ENCODE measurements around the gene NLRP14.

The NLRP14 gene

DNA sequence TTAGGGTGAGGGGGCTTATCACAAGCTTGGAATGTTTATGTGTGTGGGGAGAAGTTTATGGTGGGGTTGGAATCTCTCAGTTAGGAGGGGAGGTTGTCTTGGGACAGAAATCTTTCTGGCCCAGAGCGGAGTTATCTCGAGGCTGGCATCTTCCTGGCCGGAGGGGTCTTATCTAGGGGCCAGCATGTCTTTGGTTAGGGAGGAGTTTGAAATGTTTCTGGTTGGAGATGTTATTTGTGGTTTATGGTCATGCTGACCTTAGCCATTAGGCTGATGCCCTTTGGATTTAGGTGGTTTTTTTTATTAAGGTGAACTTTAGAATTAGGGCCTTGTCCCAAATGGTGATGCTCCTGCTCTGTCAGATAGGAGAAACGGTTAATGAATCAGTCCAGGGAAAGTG lies 60.6 kb downstream of the NLRP14 start:
- Histone ChIP-seq H3K79me2 (ENCODE audit: insufficient read depth, low read length) (no peaks in the 10 kb centered on the region), H3K27me3 (ENCODE audit: insufficient read depth, low read length, poor library complexity, severe bottlenecking) (no peaks in the 10 kb centered on the region), H3F3A (ENCODE audit: low read depth) (no peaks in the 10 kb centered on the region), H3K9me3 (ENCODE audit: insufficient read depth, low read depth, low read length) (no peaks in the 10 kb centered on the region), H3K9me2 (replicated peaks; ENCODE audit: low read depth, low read length) (no peaks in the 10 kb centered on the region), H4K20me1 (ENCODE audit: insufficient read depth, low read length, poor library complexity, severe bottlenecking) (no peaks in the 10 kb centered on the region), H2AFZ (ENCODE audit: low read length) (no peak overlapping the region), H3K9ac (ENCODE audit: low read depth, low read length, poor library complexity, severe bottlenecking) (no peak overlapping the region), H3K36me3 (ENCODE audit: insufficient read depth, low read length) (no peaks in the 10 kb centered on the region), H3K4me3 (ENCODE audit: low read length, poor library complexity, severe bottlenecking) (no peak overlapping the region), H3K4me2 (ENCODE audit: low read depth, low read length, poor library complexity, severe bottlenecking) (no peak overlapping the region), H3K4me1 (ENCODE audit: insufficient read depth, low read length, poor library complexity, severe bottlenecking) (no peaks in the 10 kb centered on the region)
- TF ChIP-seq EZH2phosphoT487 (IDR thresholded peaks at IDR 0.05; ENCODE audit: borderline replicate concordance): no peak
- TF ChIP-seq, protein P1, sequence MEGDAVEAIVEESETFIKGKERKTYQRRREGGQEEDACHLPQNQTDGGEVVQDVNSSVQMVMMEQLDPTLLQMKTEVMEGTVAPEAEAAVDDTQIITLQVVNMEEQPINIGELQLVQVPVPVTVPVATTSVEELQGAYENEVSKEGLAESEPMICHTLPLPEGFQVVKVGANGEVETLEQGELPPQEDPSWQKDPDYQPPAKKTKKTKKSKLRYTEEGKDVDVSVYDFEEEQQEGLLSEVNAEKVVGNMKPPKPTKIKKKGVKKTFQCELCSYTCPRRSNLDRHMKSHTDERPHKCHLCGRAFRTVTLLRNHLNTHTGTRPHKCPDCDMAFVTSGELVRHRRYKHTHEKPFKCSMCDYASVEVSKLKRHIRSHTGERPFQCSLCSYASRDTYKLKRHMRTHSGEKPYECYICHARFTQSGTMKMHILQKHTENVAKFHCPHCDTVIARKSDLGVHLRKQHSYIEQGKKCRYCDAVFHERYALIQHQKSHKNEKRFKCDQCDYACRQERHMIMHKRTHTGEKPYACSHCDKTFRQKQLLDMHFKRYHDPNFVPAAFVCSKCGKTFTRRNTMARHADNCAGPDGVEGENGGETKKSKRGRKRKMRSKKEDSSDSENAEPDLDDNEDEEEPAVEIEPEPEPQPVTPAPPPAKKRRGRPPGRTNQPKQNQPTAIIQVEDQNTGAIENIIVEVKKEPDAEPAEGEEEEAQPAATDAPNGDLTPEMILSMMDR (conservative IDR thresholded peaks at IDR 0.05; ENCODE audit: low read length): no peak

DNA sequence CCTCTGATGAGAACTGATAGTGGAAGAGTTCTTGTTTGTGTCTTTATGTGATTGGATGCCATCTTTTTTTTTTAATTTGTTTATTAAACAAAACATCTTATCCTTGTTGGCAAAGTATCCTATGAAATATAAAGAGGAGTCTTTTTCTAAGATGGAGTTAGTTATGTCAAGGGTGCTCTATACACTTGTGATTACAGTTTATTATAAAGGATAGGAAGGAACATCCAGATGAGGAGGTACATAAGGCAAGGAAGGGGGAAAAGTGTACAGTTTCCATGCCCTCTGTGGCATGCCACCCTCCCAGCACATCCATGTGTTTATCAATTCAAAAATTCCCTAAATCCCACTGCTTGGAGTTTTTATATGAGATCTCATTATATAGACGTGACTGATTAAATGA lies 61.2 kb downstream of the NLRP14 start:
- no peaks in the 10 kb centered on the region for H3K27me3 ChIP-seq (ENCODE audit: insufficient read depth, low read length, poor library complexity, severe bottlenecking)
- no peak for TF ChIP-seq EZH2phosphoT487 (IDR thresholded peaks at IDR 0.05; ENCODE audit: borderline replicate concordance)
- TF ChIP-seq, protein P1 (conservative IDR thresholded peaks at IDR 0.05; ENCODE audit: low read length): no peak
- H4K20me1 ChIP-seq (ENCODE audit: insufficient read depth, low read length, poor library complexity, severe bottlenecking): no peaks in the 10 kb centered on the region
- no peaks in the 10 kb centered on the region for H3K4me1 ChIP-seq (ENCODE audit: insufficient read depth, low read length, poor library complexity, severe bottlenecking)
- no peak overlapping the region for H3K4me2 ChIP-seq (ENCODE audit: low read depth, low read length, poor library complexity, severe bottlenecking)
- H2AFZ ChIP-seq (ENCODE audit: low read length): no peak overlapping the region
- H3K4me3 ChIP-seq (ENCODE audit: low read length, poor library complexity, severe bottlenecking): no peak overlapping the region
- H3K36me3 ChIP-seq (ENCODE audit: insufficient read depth, low read length): no peaks in the 10 kb centered on the region
- H3F3A ChIP-seq (ENCODE audit: low read depth): no peaks in the 10 kb centered on the region
- H3K9ac ChIP-seq (ENCODE audit: low read depth, low read length, poor library complexity, severe bottlenecking): no peak overlapping the region
- H3K79me2 ChIP-seq (ENCODE audit: insufficient read depth, low read length): no peaks in the 10 kb centered on the region
- no peaks in the 10 kb centered on the region for H3K9me2 ChIP-seq (replicated peaks; ENCODE audit: low read depth, low read length)
- no peaks in the 10 kb centered on the region for H3K9me3 ChIP-seq (ENCODE audit: insufficient read depth, low read depth, low read length)

DNA sequence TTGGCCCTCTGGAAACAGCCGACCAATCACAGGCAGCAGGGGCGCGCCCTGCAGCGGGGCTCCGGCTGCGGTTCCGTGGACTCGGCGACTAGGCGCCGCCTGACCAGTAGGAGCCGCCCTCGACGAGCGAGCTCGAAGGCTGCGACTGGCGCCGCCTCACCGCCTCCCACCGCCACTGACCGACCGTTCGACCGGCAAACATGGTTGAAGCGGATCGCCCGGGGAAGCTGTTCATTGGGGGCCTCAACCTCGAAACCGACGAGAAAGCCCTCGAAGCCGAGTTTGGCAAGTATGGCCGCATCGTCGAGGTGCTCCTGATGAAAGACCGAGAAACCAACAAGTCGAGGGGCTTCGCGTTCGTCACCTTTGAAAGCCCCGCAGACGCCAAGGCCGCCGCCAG lies 68.6 kb downstream of the NLRP14 start, which contains the start of gene RBMXL2:
Gene RBMXL2 (plus strand): TSS at position 78 of the 400 bp plus-strand sequence. CDS start 123 bp downstream, at position 201.
- Histone ChIP-seq H3K9me3 (ENCODE audit: insufficient read depth, low read depth, low read length) (no peaks in the 10 kb centered on the region), H2AFZ (ENCODE audit: low read length) (no peak within 1 kb of the TSS)

More for the DNA sequence above, 68.6 kb downstream of the NLRP14 start, which contains the start of gene RBMXL2:
- Histone ChIP-seq H3K4me1 (ENCODE audit: insufficient read depth, low read length, poor library complexity, severe bottlenecking) (no peaks in the 10 kb centered on the region), H3K4me2 (ENCODE audit: low read depth, low read length, poor library complexity, severe bottlenecking) (no peak within 1 kb of the TSS), H3K36me3 (ENCODE audit: insufficient read depth, low read length) (no peaks in the 10 kb centered on the region), H3K4me3 (ENCODE audit: low read length, poor library complexity, severe bottlenecking) (no peak within 1 kb of the TSS), H4K20me1 (ENCODE audit: insufficient read depth, low read length, poor library complexity, severe bottlenecking) (no peaks in the 10 kb centered on the region), H3K27me3 (ENCODE audit: insufficient read depth, low read length, poor library complexity, severe bottlenecking) (no peaks in the 10 kb centered on the region), H3F3A (ENCODE audit: low read depth) (no peaks in the 10 kb centered on the region), H3K9ac (ENCODE audit: low read depth, low read length, poor library complexity, severe bottlenecking) (no peak within 1 kb of the TSS), H3K9me2 (replicated peaks; ENCODE audit: low read depth, low read length) (no peaks in the 10 kb centered on the region), H3K79me2 (ENCODE audit: insufficient read depth, low read length) (no peaks in the 10 kb centered on the region)
- TF ChIP-seq, protein P1 (conservative IDR thresholded peaks at IDR 0.05; ENCODE audit: low read length): no peak
- no peak for TF ChIP-seq EZH2phosphoT487 (IDR thresholded peaks at IDR 0.05; ENCODE audit: borderline replicate concordance)

Measured in Loucy (cell line).